Neural progenitor cell (in vitro differentiated cells): ENCODE measurements around the gene AMACR.

Source experiments
- EZH2 ChIP-seq: fragments of 200-600 bp; sonication (generic); IDR thresholded peaks from 2 replicates; pipeline ENCODE4 v1.6.1; 2017; ENCODE audit warnings: antibody characterized with exemption, mild to moderate bottlenecking, moderate library complexity
- EZH2phosphoT487 ChIP-seq: fragments of 200-600 bp; sonication (generic); IDR thresholded peaks from 2 replicates; pipeline ENCODE4 v1.6.1; 2017; ENCODE audit warnings: antibody characterized with exemption
- TF ChIP-seq, protein P1 (sequence below): fragments of 200-600 bp; sonication (generic); IDR thresholded peaks from 2 replicates; pipeline ENCODE4 v1.5.1; 2017; ENCODE audit warnings: antibody characterized with exemption, mild to moderate bottlenecking

- TF ChIP-seq, protein P1, sequence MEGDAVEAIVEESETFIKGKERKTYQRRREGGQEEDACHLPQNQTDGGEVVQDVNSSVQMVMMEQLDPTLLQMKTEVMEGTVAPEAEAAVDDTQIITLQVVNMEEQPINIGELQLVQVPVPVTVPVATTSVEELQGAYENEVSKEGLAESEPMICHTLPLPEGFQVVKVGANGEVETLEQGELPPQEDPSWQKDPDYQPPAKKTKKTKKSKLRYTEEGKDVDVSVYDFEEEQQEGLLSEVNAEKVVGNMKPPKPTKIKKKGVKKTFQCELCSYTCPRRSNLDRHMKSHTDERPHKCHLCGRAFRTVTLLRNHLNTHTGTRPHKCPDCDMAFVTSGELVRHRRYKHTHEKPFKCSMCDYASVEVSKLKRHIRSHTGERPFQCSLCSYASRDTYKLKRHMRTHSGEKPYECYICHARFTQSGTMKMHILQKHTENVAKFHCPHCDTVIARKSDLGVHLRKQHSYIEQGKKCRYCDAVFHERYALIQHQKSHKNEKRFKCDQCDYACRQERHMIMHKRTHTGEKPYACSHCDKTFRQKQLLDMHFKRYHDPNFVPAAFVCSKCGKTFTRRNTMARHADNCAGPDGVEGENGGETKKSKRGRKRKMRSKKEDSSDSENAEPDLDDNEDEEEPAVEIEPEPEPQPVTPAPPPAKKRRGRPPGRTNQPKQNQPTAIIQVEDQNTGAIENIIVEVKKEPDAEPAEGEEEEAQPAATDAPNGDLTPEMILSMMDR: no peak
- TF ChIP-seq EZH2: no peak
- no peak for TF ChIP-seq EZH2phosphoT487
Observed at GRCh38 chr5:33938507-33938796, 69.4 kb downstream of the AMACR start.
